HG02938 (cell line): ENCODE data around the gene ARHGAP21.
"Not testable (repeated sequence)": the region's sequence is repeated elsewhere in the genome, so short reads cannot be mapped to it uniquely, and the experiment has no call there.

Experiments used
- ATAC-seq: cut with Tn5 transposase; IDR thresholded peaks from one replicate; pipeline ENCODE4 v1.9.1; 2021; ENCODE audit warnings: mild to moderate bottlenecking, moderate library complexity; ENCODE audit not compliant: unreplicated experiment

ARHGAP21 gene

GRCh38 chr10:24723788-24724380 lies at the start of gene ARHGAP21:
Gene ARHGAP21 (minus strand): TSS chr10:24723887. CDS start chr10:24721899, 1,988 bp downstream.
- ATAC-seq, result peak; percentile 2

GRCh38 chr10:24771943-24772694 lies 48.4 kb upstream of the ARHGAP21 start:
- ATAC-seq, result no peak

- not testable (repeated sequence) for ATAC-seq
Measured at GRCh38 chr10:24764991-24765390, 41.3 kb upstream of the ARHGAP21 start.

GRCh38 chr10:24762966-24763623 lies 39.4 kb upstream of the ARHGAP21 start:
- no peak for ATAC-seq

- ATAC-seq, result no peak
Measured at GRCh38 chr10:24762161-24762924, 38.7 kb upstream of the ARHGAP21 start.

GRCh38 chr10:24759672-24760071 lies 36.0 kb upstream of the ARHGAP21 start:
- no peak for ATAC-seq

GRCh38 chr10:24758254-24758653 lies 34.6 kb upstream of the ARHGAP21 start:
- not testable (repeated sequence) for ATAC-seq

- no peak for ATAC-seq
Measured at GRCh38 chr10:24756283-24756682, 32.6 kb upstream of the ARHGAP21 start.

GRCh38 chr10:24751716-24752115 lies 28.0 kb upstream of the ARHGAP21 start:
- no peak for ATAC-seq

- no peak for ATAC-seq
Measured at GRCh38 chr10:24750695-24751094, 27.0 kb upstream of the ARHGAP21 start.

- no peak for ATAC-seq
Measured at GRCh38 chr10:24748214-24748613, 24.5 kb upstream of the ARHGAP21 start.

- no peak for ATAC-seq
Measured at GRCh38 chr10:24744946-24745345, 21.3 kb upstream of the ARHGAP21 start.

GRCh38 chr10:24740714-24741113 lies 17.0 kb upstream of the ARHGAP21 start:
- no peak for ATAC-seq

GRCh38 chr10:24737001-24737400 lies 13.3 kb upstream of the ARHGAP21 start:
- ATAC-seq, result no peak

- ATAC-seq, result no peak
Measured at GRCh38 chr10:24731942-24732341, 8.3 kb upstream of the ARHGAP21 start.

GRCh38 chr10:24730811-24731210 lies 7.1 kb upstream of the ARHGAP21 start:
- no peak for ATAC-seq

- ATAC-seq, result no peak
Measured at GRCh38 chr10:24727786-24728185, 4.1 kb upstream of the ARHGAP21 start.

- ATAC-seq, result no peak
Measured at GRCh38 chr10:24726626-24727025, 2.9 kb upstream of the ARHGAP21 start.

- not testable (repeated sequence) for ATAC-seq
Measured at GRCh38 chr10:24726029-24726428, 2.3 kb upstream of the ARHGAP21 start.

GRCh38 chr10:24724381-24725228 lies 918 bp upstream of the ARHGAP21 start:
- ATAC-seq, result peak; percentile 83
